ENCODE data around the gene SPTA1.

Gene SPTA1

DNA sequence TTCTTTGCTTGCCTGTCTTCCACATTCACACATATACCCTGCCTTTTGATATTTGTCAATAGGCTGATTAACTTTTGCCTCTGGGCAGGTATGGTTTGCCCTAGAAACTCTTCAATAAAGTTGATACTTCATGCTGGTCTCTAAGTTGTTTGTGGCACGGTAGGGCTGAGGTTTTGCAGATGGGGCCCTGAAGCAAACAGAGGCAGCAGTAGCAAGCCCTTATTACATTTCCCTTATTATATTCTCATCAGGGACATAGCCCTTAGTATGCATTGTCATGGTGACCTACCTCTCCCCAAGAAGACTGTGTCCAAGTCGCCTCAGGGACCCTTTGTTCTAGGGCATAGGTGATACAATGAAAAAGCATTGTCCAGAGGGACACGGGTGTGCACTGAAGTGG lies 116.0 kb downstream of the SPTA1 start, which contains the start of gene OR6P1:
TSS of gene OR6P1 (minus strand) at position 101 of the 400 bp plus-strand sequence. CDS start 6,976 bp downstream, outside the sequence.
- DNase-seq (ENCODE audit: low spot score) = no peak

DNA sequence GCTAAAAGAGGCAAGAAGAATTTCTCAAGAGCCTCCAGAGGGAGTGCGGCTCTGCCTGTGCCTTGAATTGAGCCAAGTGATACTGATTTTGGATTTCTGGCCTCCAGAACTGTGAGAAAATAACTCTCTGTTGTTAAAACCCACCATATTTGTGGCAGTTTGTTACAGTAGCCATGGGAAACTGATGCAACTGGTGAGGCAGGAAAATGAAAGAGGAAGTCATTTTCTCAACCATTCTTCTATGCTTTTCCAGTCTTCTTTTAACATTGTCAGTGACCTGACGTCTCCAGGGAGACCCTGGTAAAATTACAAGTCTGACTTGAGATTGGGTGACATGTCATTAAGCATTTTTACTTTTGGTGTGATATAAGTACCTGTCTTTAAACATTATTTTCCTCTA lies 121.9 kb downstream of the SPTA1 start:
- no peak for DNase-seq (ENCODE audit: low spot score)

DNA sequence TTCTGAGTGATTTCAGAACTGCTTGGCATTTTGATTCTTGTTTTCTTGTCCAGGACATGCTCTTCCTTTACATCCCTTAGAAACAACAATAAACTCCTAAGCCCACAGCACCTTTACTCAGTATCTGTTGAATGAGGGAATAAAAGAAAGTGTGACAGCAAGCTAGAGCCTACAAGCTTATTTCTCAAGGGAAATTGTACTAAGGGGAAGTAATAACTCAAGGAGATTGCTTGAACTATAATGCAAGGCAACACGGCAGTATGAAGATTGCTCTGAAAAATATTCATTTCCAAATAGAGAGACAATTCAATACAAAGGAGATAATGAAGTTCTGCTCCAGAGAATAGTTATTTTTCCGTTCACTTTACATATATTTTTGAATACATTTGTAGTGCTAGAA lies 122.7 kb downstream of the SPTA1 start:
- no peak for DNase-seq (ENCODE audit: low spot score)
